Measurements from ENCODE around the gene NOCT. TPM values are rescaled to one million over a fixed set of nuclear protein-coding genes. Genes with fewer than 3 reads are reported as not detected.
"Not testable (repeated sequence)": the region's sequence is repeated elsewhere in the genome, so short reads cannot be mapped to it uniquely, and the experiment has no call there.

NOCT gene
- polyA plus RNA-seq, 1 donor: 3.7 TPM

DNA sequence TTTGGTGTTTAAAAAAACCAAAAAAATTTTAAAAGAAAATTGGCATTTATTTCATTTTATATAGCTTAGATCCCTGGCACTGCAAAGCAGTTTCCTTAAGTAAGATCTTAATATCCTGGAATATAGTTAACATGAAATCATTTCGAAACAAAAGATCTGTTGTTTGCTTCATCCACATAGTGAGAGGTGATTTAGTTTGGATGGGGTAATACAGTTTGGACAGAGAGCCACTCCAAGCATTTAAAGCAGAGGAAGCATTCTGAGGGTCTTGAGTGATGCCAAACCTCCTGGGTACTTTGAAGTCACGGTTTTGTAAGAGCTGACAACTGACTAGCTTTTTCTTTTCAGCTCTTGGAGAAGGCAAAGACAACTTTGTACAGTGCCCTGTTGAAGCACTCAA, 28.7 kb downstream of the NOCT start:
- no peak for DNase-seq (ENCODE audit: low read depth)

- DNase-seq (ENCODE audit: low read depth): no peak
These were observed 32.4 kb downstream of the NOCT start for GRCh38 chr4:139048026-139048425.

DNA sequence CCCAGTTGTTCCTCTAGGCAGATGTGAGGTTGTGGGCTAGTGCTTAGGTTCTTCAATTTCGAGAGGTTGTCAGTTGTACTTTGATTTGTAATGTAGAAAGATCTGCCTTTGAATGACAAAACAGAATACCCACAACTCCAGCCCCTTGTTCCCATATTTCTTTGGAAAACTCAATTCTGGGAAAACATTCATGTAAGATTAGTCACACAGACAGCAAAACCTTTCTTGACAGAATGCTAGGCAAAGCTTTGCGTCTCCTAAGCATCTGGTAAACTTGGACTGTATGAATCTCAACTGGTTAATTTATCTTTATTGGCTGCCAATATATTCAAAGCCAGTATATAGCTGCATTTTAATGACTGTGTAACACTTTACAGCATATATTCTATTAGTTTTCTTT, 34.9 kb downstream of the NOCT start:
- DNase-seq (ENCODE audit: low read depth): no peak

DNA sequence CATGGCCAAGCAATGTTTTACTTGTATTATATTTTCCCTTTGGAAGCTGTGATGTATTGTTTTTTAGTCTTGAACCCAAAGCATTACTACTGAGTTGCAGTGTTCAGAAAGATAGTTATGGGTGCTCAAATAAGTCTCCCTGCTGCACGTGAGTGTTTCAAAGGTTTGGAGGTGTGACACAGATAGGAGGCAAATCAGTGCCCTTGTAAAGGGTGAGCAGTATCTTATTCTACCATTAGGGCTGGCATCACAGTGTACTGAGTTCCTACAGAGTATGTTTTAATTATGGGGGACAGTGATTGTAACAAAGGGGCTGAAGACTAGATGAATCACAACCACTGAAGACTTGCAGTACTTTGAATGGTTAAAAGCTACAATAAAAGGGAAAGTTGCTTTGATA, 38.3 kb downstream of the NOCT start:
- DNase-seq (ENCODE audit: low read depth): no peak

- no peak for DNase-seq (ENCODE audit: low read depth)
These were observed 39.4 kb downstream of the NOCT start for GRCh38 chr4:139054791-139055505.

DNA sequence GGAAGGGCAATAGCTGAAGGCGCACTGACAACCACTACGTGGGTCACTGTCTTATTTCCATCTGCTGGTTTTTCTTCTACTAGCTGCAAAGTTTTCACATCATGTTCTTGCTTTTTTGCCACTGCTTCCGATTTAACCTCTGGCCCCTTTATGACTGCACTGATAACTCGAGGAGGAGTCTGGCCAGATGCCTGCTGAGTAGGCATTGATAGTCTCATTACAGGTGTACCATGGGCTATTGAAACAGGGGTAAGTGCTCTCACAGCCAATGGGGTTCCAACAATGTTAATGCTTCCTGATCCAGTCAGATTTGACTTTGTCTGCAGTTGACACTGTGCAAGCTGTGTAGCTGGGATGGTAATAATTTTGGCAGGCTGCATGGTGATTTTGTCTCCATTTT, 43.4 kb downstream of the NOCT start:
- DNase-seq (ENCODE audit: low read depth): not testable (repeated sequence)

DNA sequence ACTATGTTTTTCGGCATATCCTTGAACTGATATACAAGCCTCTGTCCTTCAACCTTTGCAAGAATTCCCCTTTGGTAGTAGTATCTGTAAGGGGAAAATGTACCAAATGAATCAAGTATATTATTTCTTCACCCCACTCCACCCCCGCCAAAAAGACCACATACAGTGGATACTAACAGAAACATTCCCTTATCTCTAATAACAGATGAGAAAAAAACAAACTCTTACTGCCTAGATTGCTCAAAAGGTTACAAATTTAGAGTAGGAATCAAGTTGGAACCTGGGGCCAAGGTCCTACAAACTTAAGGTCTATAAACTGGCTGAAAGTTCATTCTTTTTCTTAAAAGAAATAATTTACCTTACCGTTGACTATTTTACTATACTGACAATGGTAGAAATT, 45.0 kb downstream of the NOCT start:
- DNase-seq (ENCODE audit: low read depth): no peak

GRCh38 chr4:139076016-139076744, 60.6 kb downstream of the NOCT start:
- DNase-seq (ENCODE audit: low read depth): no peak

DNA sequence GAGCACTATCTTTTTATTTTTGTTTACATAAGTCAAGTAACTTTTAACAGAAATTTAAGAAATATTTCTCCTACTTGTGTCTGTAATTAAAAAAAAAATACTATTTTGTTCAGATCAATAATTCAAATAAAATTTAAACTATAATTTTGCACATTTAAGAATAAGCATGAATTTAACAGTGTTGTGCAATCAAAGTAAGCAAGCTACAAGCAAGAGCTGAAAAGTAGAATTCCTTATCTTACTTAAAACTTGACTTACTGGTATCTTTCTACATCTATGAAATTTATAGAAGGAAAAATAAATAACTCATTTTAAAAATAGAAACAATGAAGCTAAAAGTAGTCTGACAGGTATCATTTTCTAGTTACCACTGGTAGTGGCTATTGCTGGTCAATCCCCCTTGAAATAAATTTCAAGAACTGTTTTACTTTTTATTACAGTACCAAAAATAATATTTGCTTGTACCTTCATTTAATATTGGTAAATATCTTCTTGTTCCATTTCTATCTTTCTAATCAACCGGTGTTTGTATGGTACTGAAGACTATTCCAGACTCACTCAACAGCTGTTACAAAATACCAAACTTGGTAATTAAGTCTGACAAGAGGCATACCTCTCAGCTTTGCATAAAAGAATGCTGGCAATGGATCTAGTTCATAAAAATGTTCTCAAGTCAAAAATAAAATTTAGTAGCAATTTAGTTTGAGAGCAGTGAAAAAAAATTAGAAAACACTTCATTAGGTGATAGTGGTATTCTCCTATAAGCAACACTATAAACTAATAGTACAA, 62.2 kb downstream of the NOCT start:
- no peak for DNase-seq (ENCODE audit: low read depth)

GRCh38 chr4:139078926-139079325, 63.3 kb downstream of the NOCT start:
- no peak for DNase-seq (ENCODE audit: low read depth)

- DNase-seq (ENCODE audit: low read depth): peak; percentile 96
These were observed 67.4 kb downstream of the NOCT start for GRCh38 chr4:139082750-139083606.

DNA sequence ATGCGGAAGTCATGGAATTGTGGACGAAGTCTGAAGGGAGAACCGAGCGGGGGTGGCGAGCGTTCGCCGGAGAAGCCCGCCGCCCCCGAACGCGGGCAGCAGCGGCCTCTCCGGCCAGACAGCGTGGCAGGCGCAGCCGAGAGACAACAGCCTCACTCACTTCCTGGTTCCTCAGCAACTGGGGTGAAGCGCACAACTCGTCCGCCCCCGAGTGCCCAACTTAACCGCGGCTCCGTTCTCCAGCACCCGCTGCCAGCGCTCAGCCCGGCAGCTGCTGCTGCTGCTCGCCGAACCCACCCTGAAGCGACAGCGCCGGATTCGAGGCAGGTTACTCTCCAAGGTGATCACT, 68.0 kb downstream of the NOCT start:
- peak; percentile 17 for DNase-seq (ENCODE audit: low read depth)

DNA sequence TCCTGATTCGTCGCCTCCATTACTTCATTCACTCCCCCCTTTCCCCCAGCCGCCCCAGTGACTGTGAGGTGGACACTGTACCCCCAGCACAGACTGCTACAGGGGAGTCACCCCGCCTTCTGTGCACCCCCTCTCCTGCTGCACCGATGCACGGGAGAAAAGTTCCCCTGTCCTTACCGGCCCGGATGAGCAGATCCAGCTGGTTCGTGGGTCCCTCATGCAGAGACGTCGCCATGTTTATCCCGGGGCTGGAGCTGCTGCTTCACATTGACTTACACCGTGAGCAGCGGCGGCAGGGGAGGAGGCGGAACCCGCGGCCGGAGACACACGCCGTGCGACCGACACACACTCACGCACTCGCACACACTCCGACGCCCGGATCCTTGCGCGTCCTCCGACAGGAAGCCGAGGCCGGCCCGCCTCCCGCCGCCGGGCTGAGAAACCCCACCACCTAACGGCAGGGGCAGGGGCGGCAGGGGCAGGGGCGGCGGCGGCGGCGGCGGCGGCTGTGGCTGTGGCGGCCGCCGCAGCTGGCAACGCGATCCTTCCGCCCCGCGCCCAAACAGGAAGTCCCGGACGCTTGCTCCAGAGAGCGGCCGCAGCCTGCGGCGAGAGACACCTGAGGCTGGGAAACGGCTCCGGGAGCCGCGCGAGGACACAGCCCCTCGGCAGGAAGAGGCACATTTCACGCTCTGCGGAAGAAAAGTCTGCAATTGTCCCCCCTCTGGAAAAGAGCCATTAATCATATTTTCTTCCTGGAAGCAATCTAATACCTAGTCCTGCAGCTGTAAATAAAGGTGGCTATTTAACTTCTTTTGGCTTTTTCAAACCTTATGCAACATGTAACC, 68.6 kb downstream of the NOCT start:
- peak; percentile 56 for DNase-seq (ENCODE audit: low read depth)

- no peak for DNase-seq (ENCODE audit: low read depth)
These were observed 69.2 kb downstream of the NOCT start for GRCh38 chr4:139084804-139085093.

DNA sequence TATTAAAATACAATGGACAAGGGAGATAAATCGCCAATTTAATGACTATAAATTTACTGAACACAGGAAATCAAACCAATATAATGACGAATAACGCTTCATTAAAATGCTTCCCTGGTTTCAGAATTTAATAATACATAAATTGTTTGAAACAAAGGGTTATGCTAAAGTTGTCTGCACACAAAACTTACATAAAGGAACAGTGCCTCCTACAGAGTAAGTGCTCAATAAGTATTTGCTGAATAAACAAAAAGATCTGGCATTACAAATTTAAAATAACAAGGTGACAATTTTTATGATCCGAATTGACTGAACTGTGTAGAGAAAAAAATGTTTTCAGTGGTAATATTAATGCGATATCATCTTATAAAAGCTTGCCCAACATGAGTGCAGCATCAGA, 69.6 kb downstream of the NOCT start:
- DNase-seq (ENCODE audit: low read depth): peak; percentile 6

DNA sequence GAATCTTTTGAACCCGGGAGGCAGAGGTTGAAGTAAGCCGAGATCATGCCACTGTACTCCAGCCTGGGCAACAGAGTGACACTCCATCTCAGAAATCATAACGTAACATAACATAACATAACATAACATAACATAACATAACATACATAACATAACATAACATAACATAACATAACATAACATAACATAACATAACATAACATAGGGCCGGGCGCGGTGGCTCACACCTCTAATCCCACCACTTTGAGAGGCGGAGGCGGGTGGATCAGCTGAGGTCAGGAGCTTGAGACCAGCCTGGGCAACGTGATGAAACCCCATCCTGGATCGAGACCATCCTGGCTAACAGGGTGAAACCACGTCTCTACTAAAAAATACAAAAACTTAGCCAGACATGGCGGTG, 76.7 kb downstream of the NOCT start:
- DNase-seq (ENCODE audit: low read depth): no peak

Other genes starting within 250 kb of the NOCT start
- 45.7 TPM for gene ELF2, start 161.4 kb downstream of the NOCT start, polyA plus RNA-seq (ENCODE audit: insufficient read length)